Effector memory CD8-positive, alpha-beta T cell (primary cell): Measurements from ENCODE around the gene CSGALNACT2.

Source experiments
- ATAC-seq: fragments of 150-1000 bp; cut with Tn5 transposase; replicated peaks from 2 replicates; pipeline ENCODE4 v1.10.0; 2021; ENCODE audit warnings: mild to moderate bottlenecking, moderate library complexity
- DNase-seq, 3 experiments: peaks; one replicate each; pipeline ENCODE4 v3.0.0; 2021
- H3K27ac Mint-ChIP-seq, 2 donors: one replicate each; pipeline ENCODE4 v1.8.0; 2022; ENCODE audit warnings: mild to moderate bottlenecking in 2 of 2, mixed read lengths in 2 of 2, moderate library complexity in 2 of 2
- H3K27me3 Mint-ChIP-seq, 2 donors: one replicate each; pipeline ENCODE4 v1.8.0; 2022; ENCODE audit warnings: mixed read lengths in 2 of 2
- H3K36me3 Mint-ChIP-seq: one replicate; pipeline ENCODE4 v1.8.0; 2022; ENCODE audit warnings: mild to moderate bottlenecking, moderate library complexity, mixed read lengths; ENCODE audit not compliant: insufficient read depth
- H3K4me1 Mint-ChIP-seq, 2 donors: one replicate each; pipeline ENCODE4 v1.8.0; 2022; ENCODE audit warnings: low read depth in 2 of 2, mixed read lengths in 2 of 2
- H3K4me3 Mint-ChIP-seq, 2 donors: one replicate each; pipeline ENCODE4 v1.8.0; 2022; ENCODE audit warnings: mild to moderate bottlenecking in 2 of 2, mixed read lengths in 2 of 2, moderate library complexity in 2 of 2
- H3K9me3 Mint-ChIP-seq, 2 donors: one replicate each; pipeline ENCODE4 v1.8.0; 2022; ENCODE audit warnings: mixed read lengths in 2 of 2

The CSGALNACT2 gene

DNA sequence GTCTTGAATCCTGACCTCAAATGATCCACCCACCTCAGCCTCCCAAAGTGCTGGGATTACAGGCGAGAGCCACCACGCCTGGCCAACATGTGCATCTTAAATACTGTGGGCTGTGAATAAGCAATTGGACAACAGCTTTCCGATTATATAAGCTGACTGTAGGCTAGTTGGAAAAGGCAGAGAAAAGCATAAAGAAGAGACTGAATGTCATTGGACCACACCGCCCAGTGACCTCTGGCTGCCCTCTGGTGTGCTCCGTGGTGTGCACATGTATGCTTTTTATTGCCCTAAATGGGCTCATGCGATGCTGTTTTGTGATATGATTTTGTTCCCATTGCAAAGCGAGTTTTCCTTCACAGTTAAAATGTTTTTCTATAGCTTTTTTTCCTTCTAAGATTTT, 15.4 kb upstream of the CSGALNACT2 start:
- Mint-ChIP-seq H3K4me3 (no peak overlapping the region), H3K9me3 (no peaks in the 10 kb centered on the region), H3K4me1 (peaks cover 31 to 34% of the 10 kb centered on the region in 2 donors), H3K27ac (no peak overlapping the region), H3K36me3 (no peaks in the 10 kb centered on the region), H3K27me3 (no peaks in the 10 kb centered on the region)
- no peak for ATAC-seq
- no peak for DNase-seq

DNA sequence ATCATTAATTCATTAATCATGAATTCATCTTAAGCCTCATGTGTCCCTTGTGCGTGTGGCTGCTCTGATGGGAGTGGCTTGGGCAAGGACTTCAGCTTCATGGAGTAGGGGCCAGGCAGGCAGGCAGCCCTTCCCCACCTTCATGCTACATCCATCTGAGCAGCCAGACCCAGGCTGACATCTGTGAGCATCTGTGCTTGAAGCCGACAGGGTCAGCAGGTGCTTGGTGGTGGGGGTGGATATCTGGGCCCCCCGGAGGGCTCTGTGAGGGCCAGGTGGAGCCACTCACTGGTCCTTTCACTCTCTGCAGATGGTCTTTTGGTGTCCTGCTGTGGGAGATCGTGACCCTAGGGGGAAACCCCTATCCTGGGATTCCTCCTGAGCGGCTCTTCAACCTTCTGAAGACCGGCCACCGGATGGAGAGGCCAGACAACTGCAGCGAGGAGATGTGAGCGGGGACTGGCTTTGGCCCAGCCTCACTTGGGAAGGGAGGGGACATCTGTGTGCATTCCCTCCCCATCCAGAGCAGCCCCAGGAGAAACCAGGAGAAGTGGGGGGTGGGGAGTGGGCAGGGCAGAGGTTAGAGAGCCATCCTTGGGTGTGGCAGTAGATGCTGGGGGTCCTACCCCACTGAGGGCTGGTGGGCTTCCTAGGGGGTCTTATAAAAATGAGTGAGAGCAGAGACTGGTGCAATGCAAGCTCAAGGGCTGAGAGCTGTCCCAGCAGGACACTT, 14.7 kb upstream of the CSGALNACT2 start:
- H3K4me3 Mint-ChIP-seq, result no peak overlapping the region
- no peaks in the 10 kb centered on the region for H3K9me3 Mint-ChIP-seq
- no peaks in the 10 kb centered on the region for H3K36me3 Mint-ChIP-seq
- ATAC-seq, result no peak
- H3K27me3 Mint-ChIP-seq, result no peaks in the 10 kb centered on the region
- DNase-seq, result no peak
- peak overlapping the region in 1 of 2 donors; percentile 44 for H3K27ac Mint-ChIP-seq
- H3K4me1 Mint-ChIP-seq, result peaks cover 32 to 33% of the 10 kb centered on the region in 2 donors

DNA sequence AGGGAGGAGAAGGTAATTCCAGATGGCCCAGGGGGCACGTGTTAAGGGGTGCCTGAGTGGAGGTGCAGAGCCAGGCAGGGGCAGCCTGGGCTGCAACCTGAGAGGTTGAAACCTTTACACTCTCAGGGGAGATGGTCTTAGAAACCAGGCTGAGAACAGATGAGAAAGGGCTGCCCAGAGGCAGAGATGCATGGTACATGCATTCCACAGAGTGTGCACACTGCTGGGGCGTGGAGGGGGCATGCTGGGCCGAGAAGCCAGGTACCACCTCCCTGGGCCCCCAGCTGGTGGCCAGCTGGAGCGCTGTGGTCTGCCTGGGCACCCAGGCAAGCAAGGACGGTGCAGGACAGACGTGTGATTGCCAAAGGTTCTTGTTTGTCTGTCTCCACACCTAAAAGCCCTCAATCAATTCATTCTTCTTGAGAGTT, 14.1 kb upstream of the CSGALNACT2 start:
- Mint-ChIP-seq H3K36me3 (no peaks in the 10 kb centered on the region), H3K27ac (peak overlapping the region; percentile 38 to 44), H3K4me1 (peaks cover 33 to 38% of the 10 kb centered on the region in 2 donors), H3K4me3 (no peak overlapping the region), H3K27me3 (no peaks in the 10 kb centered on the region), H3K9me3 (no peaks in the 10 kb centered on the region)
- no peak for ATAC-seq
- no peak for DNase-seq

DNA sequence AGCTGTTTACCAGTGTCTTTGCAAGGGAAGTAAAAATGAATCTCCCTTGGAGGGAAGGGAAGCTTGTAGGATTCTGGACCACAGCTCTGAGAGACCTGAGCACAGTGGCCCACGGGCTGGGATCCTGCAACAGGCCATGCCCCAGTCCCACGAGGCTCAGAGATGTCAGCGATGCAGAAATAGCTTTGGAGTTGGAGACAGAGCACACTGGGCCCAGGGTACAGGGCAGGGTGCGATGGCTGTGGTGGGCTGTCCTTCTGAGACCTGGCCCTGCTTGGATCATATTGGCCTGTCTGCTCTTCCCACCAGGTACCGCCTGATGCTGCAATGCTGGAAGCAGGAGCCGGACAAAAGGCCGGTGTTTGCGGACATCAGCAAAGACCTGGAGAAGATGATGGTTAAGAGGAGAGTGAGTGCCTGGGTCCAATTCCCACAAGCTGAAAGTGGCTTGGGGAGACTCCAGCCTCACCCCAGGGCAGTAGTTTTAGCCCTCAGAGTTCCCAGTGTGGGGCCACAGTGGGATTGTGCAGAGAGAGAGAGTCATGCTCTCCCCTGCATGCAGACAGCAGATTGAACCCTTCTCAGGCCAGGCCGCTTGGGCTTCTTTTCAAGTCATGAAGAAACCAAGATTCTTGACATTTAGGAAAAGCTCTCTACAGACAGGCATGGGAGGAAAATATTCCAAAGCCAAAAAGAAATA, 13.5 kb upstream of the CSGALNACT2 start:
- H3K4me1 Mint-ChIP-seq, result peaks cover 37 to 42% of the 10 kb centered on the region in 2 donors
- H3K27ac Mint-ChIP-seq, result peak overlapping the region in 1 of 2 donors; percentile 38
- ATAC-seq (no peak), DNase-seq (no peak)
- no peak overlapping the region for H3K4me3 Mint-ChIP-seq
- no peaks in the 10 kb centered on the region for H3K36me3 Mint-ChIP-seq
- H3K9me3 Mint-ChIP-seq, result no peaks in the 10 kb centered on the region
- no peaks in the 10 kb centered on the region for H3K27me3 Mint-ChIP-seq

DNA sequence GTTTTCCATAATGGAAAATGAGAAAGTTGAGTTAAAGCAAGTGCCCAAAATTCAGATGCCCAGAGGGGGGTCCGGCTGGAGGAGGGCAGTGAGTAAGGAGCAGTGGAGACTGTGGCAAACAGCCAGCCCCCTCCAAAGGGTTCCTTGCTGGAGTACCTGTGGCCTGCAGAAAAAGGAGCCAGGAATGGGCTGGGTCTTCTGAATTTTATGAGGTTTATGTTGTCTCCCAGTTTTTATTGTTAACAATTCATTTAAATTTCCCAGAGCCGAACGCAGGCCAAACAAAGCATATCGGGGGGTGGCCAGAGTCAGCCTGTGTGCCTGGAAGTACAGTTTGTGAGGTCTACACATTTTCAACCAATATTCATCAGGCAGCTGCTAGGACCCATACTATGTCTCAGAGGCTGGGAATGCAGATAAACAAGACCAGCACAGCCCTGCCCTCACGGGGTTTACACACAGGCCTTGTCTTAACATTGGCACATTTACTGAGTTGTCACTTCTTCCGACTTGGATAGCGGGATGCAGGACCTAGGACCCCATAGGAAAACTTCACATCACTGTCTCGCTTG, 12.9 kb upstream of the CSGALNACT2 start:
- ATAC-seq, result no peak
- peak overlapping the region in 1 of 2 donors; percentile 38 for H3K27ac Mint-ChIP-seq
- H3K27me3 Mint-ChIP-seq, result no peaks in the 10 kb centered on the region
- H3K4me1 Mint-ChIP-seq, result peaks cover 34 to 37% of the 10 kb centered on the region in 2 donors
- no peaks in the 10 kb centered on the region for H3K9me3 Mint-ChIP-seq
- no peaks in the 10 kb centered on the region for H3K36me3 Mint-ChIP-seq
- no peak for DNase-seq
- H3K4me3 Mint-ChIP-seq, result no peak overlapping the region

DNA sequence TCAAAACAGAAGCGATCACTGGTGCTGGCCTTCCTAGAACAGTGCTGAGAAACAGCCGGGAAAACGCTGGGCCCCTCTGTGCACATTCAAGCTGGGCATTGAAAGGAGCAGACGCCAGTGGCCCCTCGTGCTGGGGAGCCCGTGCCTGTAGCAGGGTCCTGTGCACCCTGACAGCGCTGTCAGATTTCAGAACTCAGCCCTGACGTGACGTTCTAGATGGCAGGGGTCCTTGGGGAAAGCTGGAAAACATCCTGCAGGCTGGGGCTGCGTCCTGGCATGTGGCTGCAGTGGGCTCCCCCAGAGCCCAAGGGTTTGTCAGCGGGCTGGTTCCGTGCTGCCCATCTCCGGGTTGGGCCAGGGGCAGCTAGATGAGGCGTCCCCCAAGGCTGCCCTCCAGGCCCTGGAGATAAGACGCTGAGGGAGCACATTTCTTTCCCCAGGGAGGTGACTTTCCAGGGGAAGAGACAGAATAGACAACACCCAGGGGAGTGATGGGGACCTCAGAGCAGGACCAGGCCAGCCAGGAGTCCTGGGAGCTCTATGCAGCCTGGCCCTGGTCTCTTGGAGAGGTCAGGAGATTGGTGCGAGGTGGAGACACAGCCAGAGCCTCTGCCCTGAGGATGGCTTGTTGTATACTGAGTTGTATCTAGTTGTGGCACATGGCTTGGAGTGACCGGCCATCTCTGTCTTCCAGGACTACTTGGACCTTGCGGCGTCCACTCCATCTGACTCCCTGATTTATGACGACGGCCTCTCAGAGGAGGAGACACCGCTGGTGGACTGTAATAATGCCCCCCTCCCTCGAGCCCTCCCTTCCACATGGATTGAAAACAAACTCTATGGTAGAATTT, 12.1 kb upstream of the CSGALNACT2 start:
- peak overlapping the region in 1 of 2 donors; percentile 53 for H3K4me3 Mint-ChIP-seq
- H3K27ac Mint-ChIP-seq, result peak overlapping the region; percentile 49 to 89
- no peaks in the 10 kb centered on the region for H3K27me3 Mint-ChIP-seq
- ATAC-seq (no peak), DNase-seq (no peak)
- H3K36me3 Mint-ChIP-seq, result no peaks in the 10 kb centered on the region
- H3K9me3 Mint-ChIP-seq, result no peaks in the 10 kb centered on the region
- peaks cover 27 to 29% of the 10 kb centered on the region in 2 donors for H3K4me1 Mint-ChIP-seq

DNA sequence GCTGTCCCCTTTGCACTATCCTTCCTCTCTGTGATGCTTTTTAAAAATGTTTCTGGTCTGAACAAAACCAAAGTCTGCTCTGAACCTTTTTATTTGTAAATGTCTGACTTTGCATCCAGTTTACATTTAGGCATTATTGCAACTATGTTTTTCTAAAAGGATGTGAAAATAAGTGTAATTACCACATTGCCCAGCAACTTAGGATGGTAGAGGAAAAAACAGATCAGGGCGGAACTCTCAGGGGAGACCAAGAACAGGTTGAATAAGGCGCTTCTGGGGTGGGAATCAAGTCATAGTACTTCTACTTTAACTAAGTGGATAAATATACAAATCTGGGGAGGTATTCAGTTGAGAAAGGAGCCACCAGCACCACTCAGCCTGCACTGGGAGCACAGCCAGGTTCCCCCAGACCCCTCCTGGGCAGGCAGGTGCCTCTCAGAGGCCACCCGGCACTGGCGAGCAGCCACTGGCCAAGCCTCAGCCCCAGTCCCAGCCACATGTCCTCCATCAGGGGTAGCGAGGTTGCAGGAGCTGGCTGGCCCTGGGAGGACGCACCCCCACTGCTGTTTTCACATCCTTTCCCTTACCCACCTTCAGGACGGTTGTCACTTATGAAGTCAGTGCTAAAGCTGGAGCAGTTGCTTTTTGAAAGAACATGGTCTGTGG, 11.4 kb upstream of the CSGALNACT2 start:
- Mint-ChIP-seq H3K4me1 (peaks cover 19 to 23% of the 10 kb centered on the region in 2 donors), H3K36me3 (no peaks in the 10 kb centered on the region), H3K27ac (peak overlapping the region; percentile 49 to 89), H3K4me3 (peak overlapping the region; percentile 4 to 53), H3K27me3 (no peaks in the 10 kb centered on the region), H3K9me3 (no peaks in the 10 kb centered on the region)
- DNase-seq, result no peak
- peak; percentile 24 for ATAC-seq

DNA sequence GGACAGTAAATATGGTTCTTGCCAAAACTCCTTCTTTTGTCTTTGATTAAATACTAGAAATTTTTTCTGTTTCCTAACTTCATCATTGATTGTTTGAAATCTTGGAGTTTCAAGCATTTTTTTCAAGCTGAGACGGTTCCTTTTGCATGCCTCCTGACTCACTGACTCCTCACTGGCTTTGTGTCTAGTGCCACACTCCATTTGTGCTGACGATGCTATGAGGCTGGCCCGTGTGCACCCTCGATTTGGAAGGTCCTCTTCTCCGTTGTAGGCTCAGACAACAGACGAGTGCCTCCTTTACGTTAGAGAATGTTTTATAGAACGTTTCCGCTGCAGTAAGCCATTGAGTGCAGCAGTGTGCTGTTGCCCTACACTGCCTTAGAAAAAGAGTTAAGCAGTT, 10.8 kb upstream of the CSGALNACT2 start:
- H3K27me3 Mint-ChIP-seq, result no peaks in the 10 kb centered on the region
- H3K4me1 Mint-ChIP-seq, result peaks cover 19 to 23% of the 10 kb centered on the region in 2 donors
- no peaks in the 10 kb centered on the region for H3K9me3 Mint-ChIP-seq
- ATAC-seq (no peak), DNase-seq (no peak)
- H3K4me3 Mint-ChIP-seq, result peak overlapping the region in 1 of 2 donors; percentile 53
- peak overlapping the region; percentile 29 to 89 for H3K27ac Mint-ChIP-seq
- no peaks in the 10 kb centered on the region for H3K36me3 Mint-ChIP-seq

DNA sequence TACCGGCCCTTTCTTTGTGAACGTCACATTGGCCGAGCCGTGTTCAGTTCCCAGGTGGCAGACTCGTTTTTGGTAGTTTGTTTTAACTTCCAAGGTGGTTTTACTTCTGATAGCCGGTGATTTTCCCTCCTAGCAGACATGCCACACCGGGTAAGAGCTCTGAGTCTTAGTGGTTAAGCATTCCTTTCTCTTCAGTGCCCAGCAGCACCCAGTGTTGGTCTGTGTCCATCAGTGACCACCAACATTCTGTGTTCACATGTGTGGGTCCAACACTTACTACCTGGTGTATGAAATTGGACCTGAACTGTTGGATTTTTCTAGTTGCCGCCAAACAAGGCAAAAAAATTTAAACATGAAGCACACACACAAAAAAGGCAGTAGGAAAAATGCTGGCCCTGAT, 9.9 kb upstream of the CSGALNACT2 start:
- no peaks in the 10 kb centered on the region for H3K27me3 Mint-ChIP-seq
- ATAC-seq, result no peak
- peaks cover 19 to 30% of the 10 kb centered on the region in 2 donors for H3K4me1 Mint-ChIP-seq
- DNase-seq, result no peak
- H3K4me3 Mint-ChIP-seq, result no peak overlapping the region
- H3K27ac Mint-ChIP-seq, result peak overlapping the region; percentile 70 to 89
- no peaks in the 10 kb centered on the region for H3K9me3 Mint-ChIP-seq
- no peaks in the 10 kb centered on the region for H3K36me3 Mint-ChIP-seq

DNA sequence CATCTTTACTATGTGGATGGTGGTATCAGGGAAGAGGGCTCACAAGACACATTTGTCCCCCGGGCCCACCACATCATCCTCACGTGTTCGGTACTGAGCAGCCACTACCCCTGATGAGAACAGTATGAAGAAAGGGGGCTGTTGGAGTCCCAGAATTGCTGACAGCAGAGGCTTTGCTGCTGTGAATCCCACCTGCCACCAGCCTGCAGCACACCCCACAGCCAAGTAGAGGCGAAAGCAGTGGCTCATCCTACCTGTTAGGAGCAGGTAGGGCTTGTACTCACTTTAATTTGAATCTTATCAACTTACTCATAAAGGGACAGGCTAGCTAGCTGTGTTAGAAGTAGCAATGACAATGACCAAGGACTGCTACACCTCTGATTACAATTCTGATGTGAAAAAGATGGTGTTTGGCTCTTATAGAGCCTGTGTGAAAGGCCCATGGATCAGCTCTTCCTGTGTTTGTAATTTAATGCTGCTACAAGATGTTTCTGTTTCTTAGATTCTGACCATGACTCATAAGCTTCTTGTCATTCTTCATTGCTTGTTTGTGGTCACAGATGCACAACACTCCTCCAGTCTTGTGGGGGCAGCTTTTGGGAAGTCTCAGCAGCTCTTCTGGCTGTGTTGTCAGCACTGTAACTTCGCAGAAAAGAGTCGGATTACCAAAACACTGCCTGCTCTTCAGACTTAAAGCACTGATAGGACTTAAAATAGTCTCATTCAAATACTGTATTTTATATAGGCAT, 9.1 kb upstream of the CSGALNACT2 start:
- no peaks in the 10 kb centered on the region for H3K9me3 Mint-ChIP-seq
- no peaks in the 10 kb centered on the region for H3K27me3 Mint-ChIP-seq
- H3K36me3 Mint-ChIP-seq, result no peaks in the 10 kb centered on the region
- peak; percentile 80 for ATAC-seq
- no peak for DNase-seq
- H3K27ac Mint-ChIP-seq, result peak overlapping the region; percentile 70 to 89
- peak overlapping the region in 1 of 2 donors; percentile 40 for H3K4me3 Mint-ChIP-seq
- H3K4me1 Mint-ChIP-seq, result peaks cover 17 to 30% of the 10 kb centered on the region in 2 donors

DNA sequence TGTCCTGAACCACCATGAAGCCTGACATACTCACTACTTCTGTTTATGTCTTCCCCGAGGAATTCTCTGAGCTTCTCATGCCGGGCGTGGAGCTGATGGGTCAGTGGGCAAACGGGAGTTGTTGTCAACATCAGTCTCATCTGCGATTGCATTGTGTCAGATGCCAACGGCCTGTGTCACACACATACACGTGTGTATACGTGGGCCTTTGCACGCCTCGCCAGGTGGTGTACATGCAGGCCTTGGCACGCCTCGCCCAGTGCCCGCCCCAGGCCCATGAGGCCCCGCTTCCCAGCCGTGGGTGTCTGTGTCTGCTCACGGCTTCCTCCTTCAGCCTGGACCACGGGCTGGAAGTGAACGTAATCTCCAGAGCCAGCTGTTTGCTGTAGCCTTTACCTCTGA, 7.5 kb upstream of the CSGALNACT2 start:
- H3K27ac Mint-ChIP-seq, result no peak overlapping the region
- H3K4me3 Mint-ChIP-seq, result no peak overlapping the region
- peaks cover 20 to 35% of the 10 kb centered on the region in 2 donors for H3K4me1 Mint-ChIP-seq
- no peaks in the 10 kb centered on the region for H3K27me3 Mint-ChIP-seq
- ATAC-seq (no peak), DNase-seq (no peak)
- H3K9me3 Mint-ChIP-seq, result no peaks in the 10 kb centered on the region
- no peaks in the 10 kb centered on the region for H3K36me3 Mint-ChIP-seq

DNA sequence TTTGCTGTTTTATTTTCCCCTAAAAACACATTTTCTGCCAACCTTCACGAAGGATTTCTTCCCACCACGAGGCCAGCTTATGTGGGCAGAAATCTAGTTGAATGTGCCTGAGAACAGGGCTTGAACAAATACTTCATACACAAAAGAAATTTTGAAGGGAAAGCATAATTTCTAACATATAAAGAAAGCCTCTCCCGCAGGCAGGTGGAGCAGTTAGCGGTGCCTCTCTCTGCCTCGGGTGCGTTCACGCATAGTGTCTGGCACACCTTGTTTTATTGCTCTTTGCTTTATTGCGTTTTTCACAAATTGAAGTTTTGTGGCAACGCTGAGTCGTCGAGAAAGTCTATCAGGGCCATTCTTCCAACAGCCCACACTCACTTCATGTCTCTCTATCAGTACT, 7.0 kb upstream of the CSGALNACT2 start:
- ATAC-seq (no peak), DNase-seq (no peak)
- Mint-ChIP-seq H3K4me1 (peaks cover 23 to 39% of the 10 kb centered on the region in 2 donors), H3K36me3 (no peaks in the 10 kb centered on the region), H3K27ac (no peak overlapping the region), H3K4me3 (no peak overlapping the region), H3K27me3 (no peaks in the 10 kb centered on the region), H3K9me3 (no peaks in the 10 kb centered on the region)
